ENCODE data around the gene ZNF428.

GRCh38 chr19:43634872-43635560 is 15.6 kb upstream of the ZNF428 start:
- TF ChIP-seq, protein P1, sequence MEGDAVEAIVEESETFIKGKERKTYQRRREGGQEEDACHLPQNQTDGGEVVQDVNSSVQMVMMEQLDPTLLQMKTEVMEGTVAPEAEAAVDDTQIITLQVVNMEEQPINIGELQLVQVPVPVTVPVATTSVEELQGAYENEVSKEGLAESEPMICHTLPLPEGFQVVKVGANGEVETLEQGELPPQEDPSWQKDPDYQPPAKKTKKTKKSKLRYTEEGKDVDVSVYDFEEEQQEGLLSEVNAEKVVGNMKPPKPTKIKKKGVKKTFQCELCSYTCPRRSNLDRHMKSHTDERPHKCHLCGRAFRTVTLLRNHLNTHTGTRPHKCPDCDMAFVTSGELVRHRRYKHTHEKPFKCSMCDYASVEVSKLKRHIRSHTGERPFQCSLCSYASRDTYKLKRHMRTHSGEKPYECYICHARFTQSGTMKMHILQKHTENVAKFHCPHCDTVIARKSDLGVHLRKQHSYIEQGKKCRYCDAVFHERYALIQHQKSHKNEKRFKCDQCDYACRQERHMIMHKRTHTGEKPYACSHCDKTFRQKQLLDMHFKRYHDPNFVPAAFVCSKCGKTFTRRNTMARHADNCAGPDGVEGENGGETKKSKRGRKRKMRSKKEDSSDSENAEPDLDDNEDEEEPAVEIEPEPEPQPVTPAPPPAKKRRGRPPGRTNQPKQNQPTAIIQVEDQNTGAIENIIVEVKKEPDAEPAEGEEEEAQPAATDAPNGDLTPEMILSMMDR (IDR thresholded peaks at IDR 0.05): no peak
- TF ChIP-seq, protein P2, sequence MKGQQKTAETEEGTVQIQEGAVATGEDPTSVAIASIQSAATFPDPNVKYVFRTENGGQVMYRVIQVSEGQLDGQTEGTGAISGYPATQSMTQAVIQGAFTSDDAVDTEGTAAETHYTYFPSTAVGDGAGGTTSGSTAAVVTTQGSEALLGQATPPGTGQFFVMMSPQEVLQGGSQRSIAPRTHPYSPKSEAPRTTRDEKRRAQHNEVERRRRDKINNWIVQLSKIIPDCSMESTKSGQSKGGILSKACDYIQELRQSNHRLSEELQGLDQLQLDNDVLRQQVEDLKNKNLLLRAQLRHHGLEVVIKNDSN (IDR thresholded peaks at IDR 0.05; ENCODE audit: borderline replicate concordance, low read depth): no peak
- TF ChIP-seq RXRA (IDR thresholded peaks at IDR 0.05; ENCODE audit: borderline replicate concordance, low read depth) (no peak), FOXM1 (IDR thresholded peaks at IDR 0.05; ENCODE audit: low read depth) (no peak), PBX3 (IDR thresholded peaks at IDR 0.05) (no peak), RAD21 (IDR thresholded peaks at IDR 0.05; ENCODE audit: low read length) (no peak), POLR2AphosphoS5 (IDR thresholded peaks at IDR 0.05; ENCODE audit: low read depth, low read length) (no peak)
